ENCODE measurements around the gene SNAI1. TPM values are rescaled to one million over a fixed set of nuclear protein-coding genes. Genes with fewer than 3 reads are reported as not detected.

SNAI1 gene
- total RNA-seq, 2 experiments from 2014 or later, result 0.37 to 0.47 TPM

GRCh38 chr20:50029697-50030461 lies 47.1 kb downstream of the SNAI1 start:
- ChIA-PET CTCF (no interaction called here), POLR2A (no interaction called here)
- ATAC-seq, result no peak
- no peak for DNase-seq
- no peak overlapping the region for H3K4me3 Mint-ChIP-seq
- H3K36me3 Mint-ChIP-seq (ENCODE audit: low read depth), result no peaks in the 10 kb centered on the region
- H3K27me3 Mint-ChIP-seq (ENCODE audit: low read depth), result peaks cover 2% of the 10 kb centered on the region
- no peak overlapping the region for H3K27ac Mint-ChIP-seq
- no peaks in the 10 kb centered on the region for H3K4me1 Mint-ChIP-seq (ENCODE audit: low read depth)
- no peaks in the 10 kb centered on the region for H3K9me3 Mint-ChIP-seq (ENCODE audit: insufficient read depth)

GRCh38 chr20:50032955-50033666 lies 50.3 kb downstream of the SNAI1 start:
- Mint-ChIP-seq H3K27ac (no peak overlapping the region), H3K36me3 (ENCODE audit: low read depth) (no peaks in the 10 kb centered on the region), H3K4me3 (no peak overlapping the region), H3K9me3 (ENCODE audit: insufficient read depth) (no peaks in the 10 kb centered on the region), H3K27me3 (ENCODE audit: low read depth) (peaks cover 2% of the 10 kb centered on the region), H3K4me1 (ENCODE audit: low read depth) (no peaks in the 10 kb centered on the region)
- DNase-seq (no peak), ATAC-seq (no peak)
- CTCF ChIA-PET, result interaction anchor here (1.4 to 1.5 kb wide), 2 partner anchors 38 to 54 kb away, joined by 3 to 5 read pairs; no protein-coding TSS in a partner anchor
- POLR2A ChIA-PET, result no interaction called here

GRCh38 chr20:50034567-50035180 lies 51.9 kb downstream of the SNAI1 start:
- ATAC-seq, result no peak
- Mint-ChIP-seq H3K36me3 (ENCODE audit: low read depth) (no peaks in the 10 kb centered on the region), H3K27me3 (ENCODE audit: low read depth) (peaks cover 2% of the 10 kb centered on the region), H3K27ac (no peak overlapping the region), H3K9me3 (ENCODE audit: insufficient read depth) (no peaks in the 10 kb centered on the region), H3K4me1 (ENCODE audit: low read depth) (no peaks in the 10 kb centered on the region), H3K4me3 (no peak overlapping the region)
- ChIA-PET POLR2A (no interaction called here), CTCF (interaction anchor here (1.1 kb wide), 1 partner anchor 37 kb away, joined by 7 read pairs; no protein-coding TSS in a partner anchor)
- no peak for DNase-seq

GRCh38 chr20:50036703-50037102 lies 53.9 kb downstream of the SNAI1 start:
- H3K36me3 Mint-ChIP-seq (ENCODE audit: low read depth), result no peaks in the 10 kb centered on the region

GRCh38 chr20:50037123-50037522 lies 54.3 kb downstream of the SNAI1 start:
- no peaks in the 10 kb centered on the region for H3K9me3 Mint-ChIP-seq (ENCODE audit: insufficient read depth)
- no peak overlapping the region for H3K4me3 Mint-ChIP-seq
- no peaks in the 10 kb centered on the region for H3K36me3 Mint-ChIP-seq (ENCODE audit: low read depth)
- CTCF ChIA-PET, result interaction anchor here (0.6 to 2.4 kb wide), 5 partner anchors 33 to 58 kb away, joined by 3 to 10 read pairs (median 5); no protein-coding TSS in a partner anchor
- POLR2A ChIA-PET, result no interaction called here
- H3K4me1 Mint-ChIP-seq (ENCODE audit: low read depth), result no peaks in the 10 kb centered on the region
- ATAC-seq (no peak), DNase-seq (no peak)
- no peaks in the 10 kb centered on the region for H3K27me3 Mint-ChIP-seq (ENCODE audit: low read depth)
- H3K27ac Mint-ChIP-seq, result no peak overlapping the region

More at GRCh38 chr20:50036703-50037102, 53.9 kb downstream of the SNAI1 start:
- ChIA-PET CTCF (interaction anchor here (0.5 to 2.4 kb wide), 6 partner anchors 33 to 385 kb away, joined by 3 to 10 read pairs (median 4); no protein-coding TSS in a partner anchor), POLR2A (no interaction called here)
- H3K4me3 Mint-ChIP-seq, result no peak overlapping the region
- H3K27ac Mint-ChIP-seq, result no peak overlapping the region
- no peaks in the 10 kb centered on the region for H3K4me1 Mint-ChIP-seq (ENCODE audit: low read depth)
- ATAC-seq (no peak), DNase-seq (no peak)
- no peaks in the 10 kb centered on the region for H3K27me3 Mint-ChIP-seq (ENCODE audit: low read depth)
- H3K9me3 Mint-ChIP-seq (ENCODE audit: insufficient read depth), result no peaks in the 10 kb centered on the region

- no peak for ATAC-seq
- ChIA-PET POLR2A (no interaction called here), CTCF (interaction anchor here (0.8 to 2.4 kb wide), 4 partner anchors 32 to 59 kb away, joined by 4 to 10 read pairs (median 6); no protein-coding TSS in a partner anchor)
- Mint-ChIP-seq H3K27ac (no peak overlapping the region), H3K4me1 (ENCODE audit: low read depth) (no peaks in the 10 kb centered on the region), H3K27me3 (ENCODE audit: low read depth) (no peaks in the 10 kb centered on the region), H3K36me3 (ENCODE audit: low read depth) (no peaks in the 10 kb centered on the region), H3K9me3 (ENCODE audit: insufficient read depth) (no peaks in the 10 kb centered on the region), H3K4me3 (no peak overlapping the region)
- no peak for DNase-seq
Observed at GRCh38 chr20:50037575-50037974, 54.8 kb downstream of the SNAI1 start.

- Mint-ChIP-seq H3K4me3 (no peak overlapping the region), H3K4me1 (ENCODE audit: low read depth) (no peaks in the 10 kb centered on the region), H3K27ac (no peak overlapping the region), H3K27me3 (ENCODE audit: low read depth) (no peaks in the 10 kb centered on the region), H3K36me3 (ENCODE audit: low read depth) (no peaks in the 10 kb centered on the region), H3K9me3 (ENCODE audit: insufficient read depth) (no peaks in the 10 kb centered on the region)
- ATAC-seq (no peak), DNase-seq (no peak)
- ChIA-PET POLR2A (no interaction called here), CTCF (interaction anchor here (1.9 to 2.4 kb wide), 2 partner anchors 34 to 59 kb away, joined by 7 to 10 read pairs; no protein-coding TSS in a partner anchor)
Observed at GRCh38 chr20:50038169-50038568, 55.4 kb downstream of the SNAI1 start.

Other genes with a start within 250 kb of the SNAI1 start
- 10 to 100 TPM; 19.4 to 20.5 TPM for gene SLC9A8, start 170.2 kb upstream of the SNAI1 start, total RNA-seq
- gene SPATA2, start 67.5 kb upstream of the SNAI1 start, total RNA-seq, result 1 to 10 TPM; 7.6 to 7.7 TPM
- gene RNF114, start 46.6 kb upstream of the SNAI1 start, total RNA-seq, result 10 to 100 TPM; 50.1 to 54.8 TPM
- gene UBE2V1, start 130.2 kb downstream of the SNAI1 start, total RNA-seq, result 100 to 1,000 TPM; 120 to 131 TPM
- 10 to 100 TPM; 28.7 to 30.2 TPM for gene PEDS1, start 170.7 kb downstream of the SNAI1 start, total RNA-seq
- 10 to 100 TPM; 28.8 to 32.0 TPM for gene CEBPB, start 207.8 kb downstream of the SNAI1 start, total RNA-seq